T-cell (primary cell): ENCODE data around the gene PRSS56. TPM values are rescaled to one million over a fixed set of nuclear protein-coding genes. Genes with fewer than 3 reads are reported as not detected.

Experiments used
- ATAC-seq, 4 experiments: fragments of 200-7000 bp in 3 of 4; fragments of 150-1000 bp in 1 of 4; cut with Tn5 transposase; replicated peaks in 1 of 4; 1 replicate in 3 of 4; 2 replicates in 1 of 4; pipeline ENCODE4 v1.10.0; 2021; ENCODE audit warnings: moderate library complexity in 3 of 4, mild to moderate bottlenecking in 2 of 4, moderate number of reproducible peaks in 1 of 4
- CTCF ChIA-PET, 2 donors: fragments of 300-600 bp; sonication (Branson Sonifier 250); formaldehyde crosslinking; loops; one replicate each; lab custom pipeline; 2022; ENCODE audit warnings: antibody characterized with exemption in 2 of 2; lab: Charles Lee
- POLR2A ChIA-PET, 2 donors: fragments of 300-600 bp; sonication (Branson Sonifier 250); formaldehyde crosslinking; loops; one replicate each; lab custom pipeline; 2022; ENCODE audit warnings: antibody characterized with exemption in 2 of 2; lab: Charles Lee
- DNase-seq, 35 experiments: peaks; one replicate each; pipeline versions ENCODE4 v3.0.0 to v3.0.0-alpha.2; 2013 to 2023
- H3K27ac ChIP-seq: one replicate; pipeline ENCODE4 v1.5.1; 2013; ENCODE audit warnings: low read length
- H3K27me3 ChIP-seq, 2 experiments: replicated peaks in 1 of 2; 1 replicate in 1 of 2; 2 replicates in 1 of 2; pipeline versions ENCODE4 v1.6.1 to v1.7.0; 2013; ENCODE audit warnings: low read length in 1 of 2, mixed read lengths in 1 of 2; ENCODE audit not compliant: control insufficient read depth in 2 of 2, insufficient read depth in 2 of 2; ENCODE audit errors: extremely low read depth in 1 of 2
- H3K36me3 ChIP-seq, 2 donors: 1 replicate in 1 of 2; 2 replicates in 1 of 2; pipeline versions ENCODE4 v1.6.1 to v1.7.0; 2013; ENCODE audit warnings: low read length in 1 of 2; ENCODE audit not compliant: control insufficient read depth in 2 of 2, insufficient read depth in 1 of 2; ENCODE audit errors: extremely low read depth in 1 of 2
- H3K4me1 ChIP-seq, 2 experiments: 1 replicate in 1 of 2; 2 replicates in 1 of 2; pipeline versions ENCODE4 v1.6.1 to v1.7.0; 2013; ENCODE audit warnings: low read length in 2 of 2, mixed read lengths in 1 of 2; ENCODE audit not compliant: insufficient read depth in 2 of 2, control insufficient read depth in 1 of 2; ENCODE audit errors: extremely low read depth in 1 of 2
- H3K4me3 ChIP-seq, 2 donors: 1 replicate in 1 of 2; 2 replicates in 1 of 2; pipeline versions ENCODE4 v1.5.1 to v1.7.0; 2013; ENCODE audit warnings: mild to moderate bottlenecking in 2 of 2, low read length in 1 of 2, moderate library complexity in 1 of 2; ENCODE audit not compliant: control insufficient read depth in 1 of 2; ENCODE audit errors: extremely low read depth in 1 of 2
- H3K9me3 ChIP-seq: 2 replicates; pipeline ENCODE4 v1.7.0; 2013
- H3K27ac Mint-ChIP-seq, 2 donors: one replicate each; pipeline ENCODE4 v1.8.0; 2020 to 2021; ENCODE audit warnings: mild to moderate bottlenecking in 2 of 2, mixed read lengths in 2 of 2
- H3K27me3 Mint-ChIP-seq, 2 donors: one replicate each; pipeline ENCODE4 v1.8.0; 2021 to 2022; ENCODE audit warnings: mixed read lengths in 2 of 2
- H3K36me3 Mint-ChIP-seq: one replicate; pipeline ENCODE4 v1.8.0; 2021; ENCODE audit warnings: mixed read lengths
- H3K4me1 Mint-ChIP-seq, 3 donors: one replicate each; pipeline ENCODE4 v1.8.0; 2020 to 2022; ENCODE audit warnings: mixed read lengths in 3 of 3, mild to moderate bottlenecking in 1 of 3
- H3K4me3 Mint-ChIP-seq, 3 donors: one replicate each; pipeline ENCODE4 v1.8.0; 2020 to 2022; ENCODE audit warnings: mild to moderate bottlenecking in 3 of 3, mixed read lengths in 3 of 3, moderate library complexity in 3 of 3
- H3K9me3 Mint-ChIP-seq, 3 donors: one replicate each; pipeline ENCODE4 v1.8.0; 2020 to 2022; ENCODE audit warnings: mixed read lengths in 3 of 3
- whole genome bisulfite sequencing: methylation state at CpG from one replicate; pipeline ENCODE4 v1.1.5; 2013; ENCODE audit warnings: missing lambda C conversion rate; ENCODE audit not compliant: insufficient coverage; 5-methylcytosine and 5-hydroxymethylcytosine counted together
- total RNA-seq, 35 experiments: library from RNA in 6 of 35; stranded (reverse) in 6 of 35; fragments of 120-200 nt in 1 of 35; gene quantifications; one replicate each; pipeline versions ENCODE4 v1.2.1 to v1.2.4 and lab custom pipeline; 2013 to 2026

PRSS56 gene
- total RNA-seq, 5 donors from 2014 or later (not counting 1 experiment from before 2014, with no cell fraction given), result not detected

GRCh38 chr2:232571026-232571474, 50.9 kb downstream of the PRSS56 start:
- Histone ChIP-seq H3K4me1 (no peaks in the 10 kb centered on the region), H3K27ac (no peak overlapping the region), H3K4me3 (no peak overlapping the region), H3K36me3 (peaks cover 24 to 75% of the 10 kb centered on the region in 2 donors), H3K9me3 (no peaks in the 10 kb centered on the region), H3K27me3 (no peaks in the 10 kb centered on the region)
- DNase-seq (no peak), ATAC-seq (no peak)
- H3K4me3 Mint-ChIP-seq, result no peak overlapping the region
- no peaks in the 10 kb centered on the region for H3K4me1 Mint-ChIP-seq
- peaks cover 72% of the 10 kb centered on the region for H3K36me3 Mint-ChIP-seq
- 92% methylated on average over 7 of the region's 7 CpGs for WGBS
- no peaks in the 10 kb centered on the region for H3K27me3 Mint-ChIP-seq
- ChIA-PET CTCF (interaction anchor here in 1 of 2 donors (0.6 kb wide), 1 partner anchor 19 kb away, joined by 5 read pairs; no protein-coding TSS in a partner anchor), POLR2A (no interaction called here)
- H3K9me3 Mint-ChIP-seq, result no peaks in the 10 kb centered on the region
- no peak overlapping the region for H3K27ac Mint-ChIP-seq

- Mint-ChIP-seq H3K4me1 (no peaks in the 10 kb centered on the region), H3K4me3 (no peak overlapping the region), H3K27me3 (no peaks in the 10 kb centered on the region), H3K36me3 (peaks cover 64% of the 10 kb centered on the region), H3K9me3 (no peaks in the 10 kb centered on the region), H3K27ac (no peak overlapping the region)
- Histone ChIP-seq H3K27ac (no peak overlapping the region), H3K4me3 (no peak overlapping the region), H3K4me1 (no peaks in the 10 kb centered on the region), H3K9me3 (no peaks in the 10 kb centered on the region), H3K36me3 (peaks cover 14 to 74% of the 10 kb centered on the region in 2 donors), H3K27me3 (no peaks in the 10 kb centered on the region)
- CTCF ChIA-PET, result no interaction called here
- POLR2A ChIA-PET, result no interaction called here
- DNase-seq (no peak), ATAC-seq (no peak)
Measured at GRCh38 chr2:232573042-232573441, 52.9 kb downstream of the PRSS56 start.

GRCh38 chr2:232573771-232574435, 53.7 kb downstream of the PRSS56 start:
- POLR2A ChIA-PET, result no interaction called here
- no peak overlapping the region for H3K27ac Mint-ChIP-seq
- H3K36me3 Mint-ChIP-seq, result peaks cover 60% of the 10 kb centered on the region

DNA sequence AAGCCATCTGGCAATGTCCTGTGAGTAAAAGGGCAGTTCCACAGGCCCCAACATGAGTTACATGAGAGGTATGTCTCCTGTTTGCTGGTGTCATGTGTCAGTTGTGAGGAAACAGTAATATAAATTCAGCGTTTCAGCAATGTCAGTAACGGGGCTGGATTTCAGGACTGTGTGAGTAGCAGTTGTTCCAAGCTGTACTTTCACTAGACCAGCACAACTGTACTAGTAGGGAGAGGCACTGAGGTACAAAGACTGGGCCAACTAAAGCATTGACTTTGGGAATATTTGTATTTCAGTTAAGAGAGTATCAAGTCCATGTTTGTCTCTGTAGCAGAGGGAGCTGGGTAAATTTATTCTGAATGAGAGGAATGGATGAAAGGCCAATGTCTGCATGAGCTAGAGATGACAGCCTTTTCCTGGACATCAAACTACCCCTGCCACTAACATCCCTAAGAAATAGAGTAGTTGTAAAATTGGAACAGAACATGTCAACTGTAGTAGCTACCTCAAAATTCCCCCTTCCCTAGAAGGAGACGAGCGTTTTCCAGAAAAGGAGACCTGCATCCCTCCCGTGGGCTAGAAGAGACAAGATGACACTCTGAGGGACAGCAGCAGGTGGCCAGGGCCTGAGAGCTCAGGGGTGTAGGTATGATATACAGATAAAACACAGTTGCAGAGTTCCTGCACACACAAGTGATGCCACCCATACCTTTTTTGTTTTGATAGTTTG, 54.7 kb downstream of the PRSS56 start:
- no peaks in the 10 kb centered on the region for H3K27me3 ChIP-seq
- Mint-ChIP-seq H3K27ac (no peak overlapping the region), H3K27me3 (no peaks in the 10 kb centered on the region), H3K4me3 (no peak overlapping the region), H3K9me3 (no peaks in the 10 kb centered on the region), H3K4me1 (no peaks in the 10 kb centered on the region), H3K36me3 (peaks cover 53% of the 10 kb centered on the region)
- peaks cover 8 to 56% of the 10 kb centered on the region in 2 donors for H3K36me3 ChIP-seq
- ChIA-PET CTCF (no interaction called here), POLR2A (no interaction called here)
- WGBS, result no CpG with 5 or more reads among the region's 5 CpGs
- H3K9me3 ChIP-seq, result no peaks in the 10 kb centered on the region
- H3K4me1 ChIP-seq, result no peaks in the 10 kb centered on the region
- ATAC-seq (no peak), DNase-seq (no peak)
- H3K4me3 ChIP-seq, result no peak overlapping the region
- no peak overlapping the region for H3K27ac ChIP-seq

More at GRCh38 chr2:232573771-232574435, 53.7 kb downstream of the PRSS56 start:
- Histone ChIP-seq H3K36me3 (peaks cover 14 to 65% of the 10 kb centered on the region in 2 donors), H3K9me3 (no peaks in the 10 kb centered on the region), H3K4me3 (no peak overlapping the region), H3K27me3 (no peaks in the 10 kb centered on the region), H3K27ac (no peak overlapping the region), H3K4me1 (no peaks in the 10 kb centered on the region)
- H3K4me3 Mint-ChIP-seq, result no peak overlapping the region
- ATAC-seq (no peak), DNase-seq (no peak)
- H3K9me3 Mint-ChIP-seq, result no peaks in the 10 kb centered on the region
- no peaks in the 10 kb centered on the region for H3K4me1 Mint-ChIP-seq
- CTCF ChIA-PET, result no interaction called here
- WGBS, result 97% methylated on average over 5 of the region's 8 CpGs
- no peaks in the 10 kb centered on the region for H3K27me3 Mint-ChIP-seq

Other genes starting within 250 kb of the PRSS56 start
- gene ALPP, start 141.6 kb upstream of the PRSS56 start, total RNA-seq, result under 1 TPM in 1 of 5 donors, not detected in 4; 0.16 TPM
- gene ALPG, start 113.5 kb upstream of the PRSS56 start, total RNA-seq, result under 1 TPM in 1 of 5 donors, not detected in 4; 0.15 TPM
- not detected for gene ALPI, start 64.2 kb upstream of the PRSS56 start, total RNA-seq
- gene ECEL1, start 32.6 kb upstream of the PRSS56 start, total RNA-seq, result under 1 TPM in 2 of 5 donors, not detected in 3; 0.15 to 0.19 TPM
- not detected for gene CHRND, start 5.8 kb downstream of the PRSS56 start, total RNA-seq
- gene CHRNG, start 19.3 kb downstream of the PRSS56 start, total RNA-seq, result not detected
- gene TIGD1, start 30.2 kb downstream of the PRSS56 start, total RNA-seq, result 10 to 100 TPM; 15.6 to 20.4 (median 16.9) TPM
- gene EIF4E2, start 30.3 kb downstream of the PRSS56 start, total RNA-seq, result 10 to 100 TPM; 49.5 to 60.9 (median 55.3) TPM
- gene EFHD1, start 113.2 kb downstream of the PRSS56 start, total RNA-seq, result 1 to 10 TPM in 4 of 5 donors, under 1 TPM in 1; 0.93 to 3.0 (median 2.3) TPM
- 10 to 100 TPM; 57.8 to 76.8 (median 68.7) TPM for gene GIGYF2, start 176.9 kb downstream of the PRSS56 start, total RNA-seq